HG02763 (cell line): ENCODE measurements around the gene STX2.
A peak's percentile ranks its signal among the peaks of the same experiment; 100 is the strongest.
"Not testable (repeated sequence)": the region's sequence is repeated elsewhere in the genome, so short reads cannot be mapped to it uniquely, and the experiment has no call there.

Experiments used
- ATAC-seq: cut with Tn5 transposase; IDR thresholded peaks from one replicate; pipeline ENCODE4 v1.9.1; 2021; ENCODE audit warnings: mild to moderate bottlenecking, moderate library complexity; ENCODE audit not compliant: unreplicated experiment

Gene STX2

GRCh38 chr12:130838951-130839769, at the start of gene STX2:
Gene STX2 (minus strand): TSS chr12:130839250. CDS start chr12:130839099, 151 bp downstream.
- peak; percentile 83 for ATAC-seq

GRCh38 chr12:130887190-130887589, 48.1 kb upstream of the STX2 start:
- ATAC-seq = not testable (repeated sequence)

- ATAC-seq = no peak
Measured at GRCh38 chr12:130881548-130881947, 42.5 kb upstream of the STX2 start.

- ATAC-seq = no peak
Measured at GRCh38 chr12:130881046-130881445, 42.0 kb upstream of the STX2 start.

- no peak for ATAC-seq
Measured at GRCh38 chr12:130880411-130880885, 41.4 kb upstream of the STX2 start.

- no peak for ATAC-seq
Measured at GRCh38 chr12:130879781-130880389, 40.8 kb upstream of the STX2 start.

- ATAC-seq = peak; percentile 69
Measured at GRCh38 chr12:130879212-130879686, 40.2 kb upstream of the STX2 start.

- no peak for ATAC-seq
Measured at GRCh38 chr12:130878193-130879185, 39.4 kb upstream of the STX2 start.

GRCh38 chr12:130877333-130877732, 38.3 kb upstream of the STX2 start:
- no peak for ATAC-seq

- ATAC-seq = no peak
Measured at GRCh38 chr12:130876758-130877157, 37.7 kb upstream of the STX2 start.

- no peak for ATAC-seq
Measured at GRCh38 chr12:130876297-130876696, 37.2 kb upstream of the STX2 start.

GRCh38 chr12:130875708-130876107, 36.7 kb upstream of the STX2 start:
- not testable (repeated sequence) for ATAC-seq

- ATAC-seq = no peak
Measured at GRCh38 chr12:130875193-130875592, 36.1 kb upstream of the STX2 start.

- ATAC-seq = no peak
Measured at GRCh38 chr12:130874696-130875095, 35.6 kb upstream of the STX2 start.

- ATAC-seq = no peak
Measured at GRCh38 chr12:130873825-130874224, 34.8 kb upstream of the STX2 start.

GRCh38 chr12:130873106-130873795, 34.2 kb upstream of the STX2 start:
- no peak for ATAC-seq

- ATAC-seq = peak; percentile 37
Measured at GRCh38 chr12:130872179-130873096, 33.4 kb upstream of the STX2 start.

- ATAC-seq = peak; percentile 70
Measured at GRCh38 chr12:130871286-130872178, 32.5 kb upstream of the STX2 start, which contains the start of gene RAN. Gene RAN (plus strand): TSS chr12:130872066. CDS start chr12:130872594, 528 bp downstream.
